Adrenal gland (tissue), 5 donors: Measurements from ENCODE around the gene SYCN.
"Not testable (repeated sequence)": the region's sequence is repeated elsewhere in the genome, so short reads cannot be mapped to it uniquely, and the experiment has no call there.

Source experiments
- POLR2A ChIP-seq, 2 donors: fragments of 450-650 bp; IDR thresholded peaks; one replicate each; pipeline ENCODE4 v1.6.1; 2017; ENCODE audit warnings: antibody characterized with exemption in 2 of 2, mild to moderate bottlenecking in 2 of 2, moderate library complexity in 1 of 2
- TF ChIP-seq, protein P1 (sequence below), 6 experiments: fragments of 450-650 bp in 4 of 6; fragments of 200-600 bp in 2 of 6; sonication (generic) in 1 of 6; IDR thresholded peaks; 1 replicate in 5 of 6; 2 replicates in 1 of 6; pipeline versions ENCODE4 v1.5.1 to v1.8.0; 2016 to 2021; ENCODE audit warnings: antibody characterized with exemption in 6 of 6, mild to moderate bottlenecking in 2 of 6, moderate library complexity in 1 of 6
- donor health status: DM: no; HTN: no; CAD: no.

DNA sequence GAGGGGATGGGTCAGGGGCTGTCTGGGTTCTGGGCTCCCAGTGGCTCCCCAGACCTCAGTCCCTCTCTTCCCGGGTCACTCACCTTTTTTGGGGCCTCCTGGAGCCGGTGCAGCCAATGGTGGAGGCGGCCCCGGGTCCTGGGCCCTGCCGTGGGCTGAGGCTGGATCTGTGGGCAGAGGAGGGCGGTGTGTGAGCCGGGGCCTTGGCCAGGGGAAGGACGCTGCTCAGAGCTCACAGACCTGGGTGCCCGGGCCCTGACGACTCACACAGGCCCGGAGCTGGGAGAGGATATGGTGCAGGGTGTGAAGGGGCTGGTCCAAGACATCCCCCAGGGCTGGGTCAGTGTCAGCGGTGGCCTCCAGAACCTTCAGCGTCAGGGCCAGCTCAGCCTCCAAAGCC lies 39.7 kb upstream of the SYCN start:
- TF ChIP-seq, protein P1, sequence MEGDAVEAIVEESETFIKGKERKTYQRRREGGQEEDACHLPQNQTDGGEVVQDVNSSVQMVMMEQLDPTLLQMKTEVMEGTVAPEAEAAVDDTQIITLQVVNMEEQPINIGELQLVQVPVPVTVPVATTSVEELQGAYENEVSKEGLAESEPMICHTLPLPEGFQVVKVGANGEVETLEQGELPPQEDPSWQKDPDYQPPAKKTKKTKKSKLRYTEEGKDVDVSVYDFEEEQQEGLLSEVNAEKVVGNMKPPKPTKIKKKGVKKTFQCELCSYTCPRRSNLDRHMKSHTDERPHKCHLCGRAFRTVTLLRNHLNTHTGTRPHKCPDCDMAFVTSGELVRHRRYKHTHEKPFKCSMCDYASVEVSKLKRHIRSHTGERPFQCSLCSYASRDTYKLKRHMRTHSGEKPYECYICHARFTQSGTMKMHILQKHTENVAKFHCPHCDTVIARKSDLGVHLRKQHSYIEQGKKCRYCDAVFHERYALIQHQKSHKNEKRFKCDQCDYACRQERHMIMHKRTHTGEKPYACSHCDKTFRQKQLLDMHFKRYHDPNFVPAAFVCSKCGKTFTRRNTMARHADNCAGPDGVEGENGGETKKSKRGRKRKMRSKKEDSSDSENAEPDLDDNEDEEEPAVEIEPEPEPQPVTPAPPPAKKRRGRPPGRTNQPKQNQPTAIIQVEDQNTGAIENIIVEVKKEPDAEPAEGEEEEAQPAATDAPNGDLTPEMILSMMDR (IDR thresholded peaks at IDR 0.05): not testable (repeated sequence)
- TF ChIP-seq POLR2A (IDR thresholded peaks at IDR 0.05): not testable (repeated sequence)
